ENCODE data around the gene KLHL35.
"Not testable (repeated sequence)": the region's sequence is repeated elsewhere in the genome, so short reads cannot be mapped to it uniquely, and the experiment has no call there.

Gene KLHL35

GRCh38 chr11:75387736-75388294, 45.2 kb downstream of the KLHL35 start:
- no peak for DNase-seq

GRCh38 chr11:75386942-75387630, 45.9 kb downstream of the KLHL35 start:
- no peak for DNase-seq

- peak; percentile 44 to 83 (median 66) for DNase-seq
Observed at GRCh38 chr11:75384438-75385080, 48.4 kb downstream of the KLHL35 start.

DNA sequence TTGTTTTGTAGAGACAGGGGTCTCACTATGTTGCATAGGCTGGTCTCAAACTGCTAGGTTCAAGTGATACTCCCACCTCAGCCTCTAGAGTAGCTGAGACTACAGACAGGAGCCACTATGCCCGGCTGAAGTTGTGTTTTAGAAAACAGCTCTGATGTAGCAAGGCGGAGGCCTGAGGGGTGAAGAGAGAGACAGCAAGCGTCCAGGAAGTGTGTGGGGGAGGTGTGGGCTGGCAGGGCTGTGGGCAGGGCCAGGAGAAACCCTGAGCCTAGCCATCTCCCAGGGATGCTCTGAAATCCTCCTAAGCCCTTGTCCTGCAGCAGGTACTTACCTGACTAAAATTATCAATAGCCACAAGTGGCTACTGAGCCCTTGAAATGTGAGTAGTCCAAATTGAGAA, 49.8 kb downstream of the KLHL35 start:
- peak in 5 of 6 experiments; percentile 12 to 41 (median 28) for DNase-seq

- no peak for DNase-seq
Observed at GRCh38 chr11:75380716-75381420, 52.1 kb downstream of the KLHL35 start.

- no peak for DNase-seq
Observed at GRCh38 chr11:75380245-75380644, 52.8 kb downstream of the KLHL35 start.

DNA sequence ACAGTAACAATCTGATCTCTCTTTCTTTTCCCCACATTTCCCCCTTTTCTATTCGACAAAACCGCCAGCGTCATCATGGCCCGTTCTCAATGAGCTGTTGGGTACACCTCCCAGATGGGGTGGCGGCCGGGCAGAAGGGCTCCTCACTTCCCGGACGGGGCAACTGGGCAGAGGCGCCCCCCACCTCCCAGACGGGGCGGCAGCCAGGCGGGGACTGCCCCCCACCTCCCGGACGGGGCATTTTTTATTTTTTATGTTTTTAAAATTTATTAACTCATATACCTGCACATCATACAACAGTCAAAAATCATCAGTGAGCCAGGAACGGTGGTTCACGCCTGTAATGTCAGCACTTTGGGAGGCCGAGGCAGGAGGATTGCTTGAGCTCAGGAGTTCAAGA, 54.2 kb downstream of the KLHL35 start:
- not testable (repeated sequence) for DNase-seq

DNA sequence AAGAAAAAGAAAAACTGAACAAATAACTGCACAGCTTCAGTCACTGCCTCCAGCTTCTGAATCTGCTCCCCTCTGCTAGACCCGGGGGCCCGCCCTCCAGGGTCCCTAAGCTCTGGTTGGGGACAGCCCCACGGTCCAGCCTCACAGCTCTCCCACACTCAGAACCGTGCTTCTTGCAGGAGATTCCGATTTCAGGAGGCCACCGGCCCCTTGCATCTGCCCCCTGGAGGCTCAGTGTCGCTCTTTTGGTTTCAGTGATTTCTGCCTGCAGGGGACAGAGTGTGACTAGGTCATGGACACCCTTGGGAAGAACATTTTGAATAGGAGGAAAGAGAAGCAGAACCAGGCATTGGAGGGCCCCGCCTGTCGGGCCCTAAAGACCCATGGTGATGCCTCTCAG, 56.8 kb downstream of the KLHL35 start:
- no peak for DNase-seq

DNA sequence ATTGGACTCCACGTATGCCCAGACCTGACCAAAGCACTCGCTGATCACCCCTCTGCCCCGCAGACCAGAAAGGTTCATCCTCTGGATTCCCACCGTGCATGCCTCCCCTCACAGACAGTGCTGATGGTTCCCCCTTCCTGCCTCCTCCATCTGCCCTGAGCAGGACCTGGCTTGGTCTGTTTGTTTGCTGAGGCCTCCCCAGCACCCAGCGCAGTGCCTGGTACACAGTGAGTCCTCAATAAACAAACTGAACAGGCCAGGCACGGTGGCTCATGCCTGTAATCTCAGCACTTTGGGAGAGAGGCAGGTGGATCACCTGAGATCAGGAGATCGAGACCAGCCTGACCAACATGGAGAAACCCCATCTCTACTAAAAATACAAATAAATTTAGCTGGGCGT, 57.4 kb downstream of the KLHL35 start:
- DNase-seq, result no peak

DNA sequence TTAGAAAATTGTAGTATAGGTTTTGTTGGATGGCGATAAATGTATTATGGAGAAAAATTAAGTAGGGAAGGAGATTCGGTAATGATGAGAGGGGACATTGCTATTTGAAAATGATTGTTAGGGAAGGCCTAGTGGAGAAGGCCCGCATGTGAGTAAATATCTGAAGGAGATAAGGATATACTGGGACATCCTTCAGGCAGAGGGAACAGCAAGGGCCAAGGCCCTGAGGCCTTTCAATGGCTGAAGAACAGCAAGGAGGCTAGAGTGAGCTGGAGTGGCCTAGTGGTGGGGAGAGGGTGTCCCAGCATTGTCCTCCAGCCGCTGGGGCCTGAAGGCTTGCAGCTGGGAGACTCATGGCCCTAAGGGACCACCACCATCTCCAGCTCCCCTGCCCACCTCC, 58.4 kb downstream of the KLHL35 start:
- DNase-seq, result no peak

- no peak for DNase-seq
Observed at GRCh38 chr11:75373201-75373600, 59.8 kb downstream of the KLHL35 start.
